HCT116 (cell line): ENCODE data around the gene PAXIP1.

Source experiments
- CTCF ChIP-seq, 3 experiments: fragments of 200-600 bp in 1 of 3; sonication (generic) in 1 of 3; IDR thresholded peaks in 2 of 3; conservative IDR thresholded peaks in 1 of 3; 2 replicates each; pipeline ENCODE4 v1.5.1; 2012 to 2017; ENCODE audit warnings: low read depth in 2 of 3, low read length in 2 of 3, antibody characterized with exemption in 1 of 3, borderline replicate concordance in 1 of 3, control low read depth in 1 of 3, mild to moderate bottlenecking in 1 of 3, mixed read lengths in 1 of 3, mixed run types in 1 of 3, moderate library complexity in 1 of 3; ENCODE audit not compliant: insufficient read depth in 1 of 3
- EZH2 ChIP-seq: fragments of 200-600 bp; sonication (generic); IDR thresholded peaks from 2 replicates; pipeline ENCODE4 v1.6.1; 2017; ENCODE audit warnings: antibody characterized with exemption, mixed run types
- EZH2phosphoT487 ChIP-seq: fragments of 200-600 bp; IDR thresholded peaks from 2 replicates; pipeline ENCODE4 v1.6.1; 2018; ENCODE audit warnings: antibody characterized with exemption, borderline replicate concordance
- FOSL1 ChIP-seq: IDR thresholded peaks from 2 replicates; pipeline ENCODE4 v1.6.1; 2012; ENCODE audit warnings: low read depth
- JUND ChIP-seq: IDR thresholded peaks from 2 replicates; pipeline ENCODE4 v1.6.1; 2012
- POLR2A ChIP-seq: IDR thresholded peaks from 2 replicates; pipeline ENCODE4 v1.7.0; 2011; ENCODE audit warnings: borderline replicate concordance; ENCODE audit not compliant: insufficient read depth, insufficient read length; ENCODE audit errors: extremely low read depth
- POLR2AphosphoS5 ChIP-seq: IDR thresholded peaks from 2 replicates; pipeline ENCODE4 v1.6.1; 2011; ENCODE audit warnings: mild to moderate bottlenecking, low read depth, low read length, moderate library complexity
- REST ChIP-seq: IDR thresholded peaks from 2 replicates; pipeline ENCODE4 v1.6.1; 2012; ENCODE audit warnings: low read depth
- SIN3A ChIP-seq: IDR thresholded peaks from 2 replicates; pipeline ENCODE4 v1.6.1; 2012; ENCODE audit warnings: low read depth
- SP1 ChIP-seq: IDR thresholded peaks from 2 replicates; pipeline ENCODE4 v1.6.1; 2012; ENCODE audit warnings: low read depth
- SRF ChIP-seq: IDR thresholded peaks from 2 replicates; pipeline ENCODE4 v1.6.1; 2012; ENCODE audit warnings: low read depth
- ZNF274 ChIP-seq: fragments of 200-500 bp; sonication (Bioruptor generic); IDR thresholded peaks from 2 replicates; pipeline ENCODE4 v1.6.1; 2014; ENCODE audit warnings: mild to moderate bottlenecking, low read depth, low read length, inconsistent platforms

- TF ChIP-seq CTCF (IDR thresholded peaks at IDR 0.05 in 2 of 3, conservative IDR thresholded peaks at IDR 0.05 in 1 of 3; ENCODE audit: borderline replicate concordance in 1 of 3, insufficient read depth in 1 of 3, low read depth in 2 of 3, low read length in 2 of 3) (no peak), EZH2phosphoT487 (no peak), FOSL1 (no peak), POLR2A (no peak), POLR2AphosphoS5 (no peak), SRF (no peak), SP1 (no peak), EZH2 (no peak), SIN3A (no peak), REST (no peak), JUND (no peak), ZNF274 (no peak)
Observed at GRCh38 chr7:154902600-154903082, 100.3 kb downstream of the PAXIP1 start.
